ENCODE data around the gene KIF21B. TPM values are rescaled to one million over a fixed set of nuclear protein-coding genes. Genes with fewer than 3 reads are reported as not detected.

Gene KIF21B, protein sequence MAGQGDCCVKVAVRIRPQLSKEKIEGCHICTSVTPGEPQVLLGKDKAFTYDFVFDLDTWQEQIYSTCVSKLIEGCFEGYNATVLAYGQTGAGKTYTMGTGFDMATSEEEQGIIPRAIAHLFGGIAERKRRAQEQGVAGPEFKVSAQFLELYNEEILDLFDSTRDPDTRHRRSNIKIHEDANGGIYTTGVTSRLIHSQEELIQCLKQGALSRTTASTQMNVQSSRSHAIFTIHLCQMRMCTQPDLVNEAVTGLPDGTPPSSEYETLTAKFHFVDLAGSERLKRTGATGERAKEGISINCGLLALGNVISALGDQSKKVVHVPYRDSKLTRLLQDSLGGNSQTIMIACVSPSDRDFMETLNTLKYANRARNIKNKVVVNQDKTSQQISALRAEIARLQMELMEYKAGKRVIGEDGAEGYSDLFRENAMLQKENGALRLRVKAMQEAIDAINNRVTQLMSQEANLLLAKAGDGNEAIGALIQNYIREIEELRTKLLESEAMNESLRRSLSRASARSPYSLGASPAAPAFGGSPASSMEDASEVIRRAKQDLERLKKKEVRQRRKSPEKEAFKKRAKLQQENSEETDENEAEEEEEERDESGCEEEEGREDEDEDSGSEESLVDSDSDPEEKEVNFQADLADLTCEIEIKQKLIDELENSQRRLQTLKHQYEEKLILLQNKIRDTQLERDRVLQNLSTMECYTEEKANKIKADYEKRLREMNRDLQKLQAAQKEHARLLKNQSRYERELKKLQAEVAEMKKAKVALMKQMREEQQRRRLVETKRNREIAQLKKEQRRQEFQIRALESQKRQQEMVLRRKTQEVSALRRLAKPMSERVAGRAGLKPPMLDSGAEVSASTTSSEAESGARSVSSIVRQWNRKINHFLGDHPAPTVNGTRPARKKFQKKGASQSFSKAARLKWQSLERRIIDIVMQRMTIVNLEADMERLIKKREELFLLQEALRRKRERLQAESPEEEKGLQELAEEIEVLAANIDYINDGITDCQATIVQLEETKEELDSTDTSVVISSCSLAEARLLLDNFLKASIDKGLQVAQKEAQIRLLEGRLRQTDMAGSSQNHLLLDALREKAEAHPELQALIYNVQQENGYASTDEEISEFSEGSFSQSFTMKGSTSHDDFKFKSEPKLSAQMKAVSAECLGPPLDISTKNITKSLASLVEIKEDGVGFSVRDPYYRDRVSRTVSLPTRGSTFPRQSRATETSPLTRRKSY (N-terminal part only)
- total RNA-seq: 0.37 and 0.44 TPM in 2 replicates

DNA sequence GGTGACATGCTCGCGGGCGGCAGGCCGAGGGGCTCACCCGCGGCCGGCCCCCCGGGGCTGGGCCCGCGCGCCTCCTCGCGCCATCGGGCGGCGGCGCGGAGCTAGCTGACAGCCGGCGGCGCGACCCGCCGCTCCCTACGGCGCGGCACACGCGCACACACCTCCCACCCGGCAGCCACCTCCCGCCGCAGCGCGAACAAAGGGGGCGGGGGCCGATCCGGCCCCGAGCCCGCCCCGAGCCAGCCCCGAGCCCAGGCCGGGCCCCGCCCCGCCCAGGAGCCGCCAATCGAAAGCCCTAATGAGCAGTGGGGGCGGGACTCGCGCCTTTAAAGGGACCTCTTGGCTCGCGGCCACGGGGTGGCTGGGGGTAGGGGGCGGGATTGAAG, at the start of gene KIF21B:
Gene KIF21B, minus strand, starts transcription at position 198 of the 386 bp plus-strand sequence. CDS start 331 bp downstream, outside the sequence.

Other genes with a start within 250 kb of the KIF21B start
- not detected in 2 replicates for gene GPR25, start 150.7 kb downstream of the KIF21B start, total RNA-seq
- gene INAVA, start 128.8 kb downstream of the KIF21B start, total RNA-seq: not detected in 2 replicates
- gene CACNA1S, start 88.7 kb upstream of the KIF21B start, total RNA-seq: not detected in 2 replicates
- gene ASCL5, start 103.5 kb upstream of the KIF21B start, total RNA-seq: not detected in 2 replicates
- 141 and 156 TPM in 2 replicates for gene TMEM9, start 130.8 kb upstream of the KIF21B start, total RNA-seq
- 4.6 and 12.9 TPM in 2 replicates for gene IGFN1, start 167.1 kb upstream of the KIF21B start, total RNA-seq

Measured in uterine smooth muscle cell (primary cell).